Neuron (in vitro differentiated cells): ENCODE results near the gene SMPX.
"Not testable (repeated sequence)": the region's sequence is repeated elsewhere in the genome, so short reads cannot be mapped to it uniquely, and the experiment has no call there.

Source experiments
- H2AFZ ChIP-seq: one replicate; pipeline ENCODE4 v1.6.1; 2013; ENCODE audit warnings: low read depth, mild to moderate bottlenecking, inconsistent platforms, low read length, moderate library complexity
- H3K27me3 ChIP-seq: one replicate; pipeline ENCODE4 v1.6.1; 2013; ENCODE audit warnings: low read length; ENCODE audit not compliant: insufficient read depth
- H3K36me3 ChIP-seq: one replicate; pipeline ENCODE4 v1.6.1; 2013; ENCODE audit warnings: low read length; ENCODE audit not compliant: insufficient read depth
- H3K4me1 ChIP-seq: one replicate; pipeline ENCODE4 v1.6.1; 2013; ENCODE audit warnings: low read length; ENCODE audit not compliant: insufficient read depth
- H3K4me3 ChIP-seq: 2 replicates; pipeline ENCODE4 v1.5.1; 2013; ENCODE audit warnings: mild to moderate bottlenecking, low read length, moderate library complexity
- H3K9me3 ChIP-seq: one replicate; pipeline ENCODE4 v1.6.1; 2013; ENCODE audit warnings: low read length

SMPX gene

DNA sequence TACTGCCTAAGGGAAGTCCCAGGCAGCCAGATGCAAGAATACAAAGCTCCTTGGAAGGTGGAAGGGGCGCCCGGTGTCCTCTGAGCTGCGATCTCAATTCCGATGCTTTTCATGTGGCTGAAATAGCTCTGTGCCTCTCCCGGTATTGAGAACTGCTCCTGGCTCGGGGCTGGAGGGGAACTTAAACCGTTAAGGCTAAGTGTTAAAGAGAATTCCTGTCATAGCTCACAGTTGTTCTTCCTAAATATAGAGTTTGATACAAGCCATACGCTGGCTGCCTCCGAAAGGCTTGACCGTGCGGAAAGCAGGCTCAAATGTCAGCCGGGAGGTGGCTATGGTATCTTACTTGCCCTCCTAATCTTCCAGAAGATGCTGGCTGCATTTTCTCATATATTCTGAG lies at the start of gene SMPX:
SMPX (minus strand) TSS at position 157 of the 400 bp plus-strand sequence. CDS start 3,826 bp downstream, outside the sequence.
- Histone ChIP-seq H3K4me1 (peaks cover 17% of the 10 kb centered on the region), H3K27me3 (no peaks in the 10 kb centered on the region), H3K4me3 (no peak within 1 kb of the TSS), H2AFZ (no peak within 1 kb of the TSS), H3K9me3 (no peaks in the 10 kb centered on the region), H3K36me3 (no peaks in the 10 kb centered on the region)

DNA sequence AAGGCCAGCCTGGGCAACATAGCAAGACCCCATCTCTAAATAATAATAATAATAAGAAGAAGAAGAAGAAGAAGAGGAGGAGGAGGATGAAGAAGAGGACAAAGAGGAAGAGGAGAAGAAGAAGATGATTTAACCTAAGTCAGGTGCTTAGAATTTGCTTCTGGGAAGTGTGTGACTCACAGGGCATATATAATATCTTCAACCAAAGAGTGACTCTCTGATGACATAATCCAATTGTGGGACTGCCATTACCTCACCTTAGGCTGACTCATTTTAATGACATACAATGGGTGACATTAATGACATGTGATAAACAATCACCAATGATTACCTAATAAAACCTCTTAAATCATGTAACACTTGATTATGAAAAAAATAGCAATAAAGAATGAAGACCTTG lies 48.8 kb upstream of the SMPX start:
- H3K4me3 ChIP-seq, result no peak overlapping the region
- H3K4me1 ChIP-seq, result no peaks in the 10 kb centered on the region
- no peaks in the 10 kb centered on the region for H3K27me3 ChIP-seq
- no peak overlapping the region for H2AFZ ChIP-seq
- no peaks in the 10 kb centered on the region for H3K9me3 ChIP-seq
- no peaks in the 10 kb centered on the region for H3K36me3 ChIP-seq

GRCh38 chrX:21802839-21803238 lies 44.9 kb upstream of the SMPX start:
- Histone ChIP-seq H3K4me1 (no peaks in the 10 kb centered on the region), H2AFZ (no peak overlapping the region), H3K27me3 (no peaks in the 10 kb centered on the region), H3K4me3 (no peak overlapping the region), H3K36me3 (no peaks in the 10 kb centered on the region), H3K9me3 (no peaks in the 10 kb centered on the region)

DNA sequence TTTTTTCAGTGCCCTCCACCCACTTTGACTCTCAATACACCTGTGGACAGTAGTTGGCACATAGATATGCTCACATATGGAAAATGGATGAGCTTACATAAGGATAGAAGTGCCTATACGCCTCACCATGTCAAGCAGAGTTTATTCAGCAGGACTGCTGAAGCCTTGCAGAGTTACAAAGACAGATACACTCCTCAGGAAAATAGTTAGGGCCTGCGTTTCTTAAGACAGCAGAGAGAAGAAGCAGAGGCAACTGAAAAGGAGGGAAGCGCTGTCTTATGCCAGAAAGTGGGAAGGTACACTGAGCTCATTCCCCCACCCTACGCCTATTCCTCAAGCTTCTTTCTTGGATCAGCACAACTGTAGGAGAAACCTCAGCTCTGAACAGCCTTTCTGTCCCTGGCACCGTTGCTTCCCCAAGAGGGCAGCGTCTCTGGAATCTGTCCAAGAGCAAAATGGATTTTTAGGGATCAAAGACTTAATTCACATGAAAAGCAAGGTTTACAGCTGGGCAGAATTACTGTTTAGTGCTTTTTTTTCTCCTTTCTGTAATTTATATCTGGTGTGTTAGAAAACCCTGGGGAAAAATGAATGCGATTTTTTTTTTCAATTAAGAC lies 44.2 kb upstream of the SMPX start:
- Histone ChIP-seq H2AFZ (peak overlapping the region; percentile 17), H3K9me3 (no peaks in the 10 kb centered on the region), H3K27me3 (no peaks in the 10 kb centered on the region), H3K4me1 (no peaks in the 10 kb centered on the region), H3K4me3 (no peak overlapping the region), H3K36me3 (no peaks in the 10 kb centered on the region)

- Histone ChIP-seq H3K27me3 (no peaks in the 10 kb centered on the region), H3K36me3 (no peaks in the 10 kb centered on the region), H3K4me3 (no peak overlapping the region), H2AFZ (no peak overlapping the region), H3K4me1 (no peaks in the 10 kb centered on the region), H3K9me3 (no peaks in the 10 kb centered on the region)
These were observed 42.4 kb upstream of the SMPX start for GRCh38 chrX:21800344-21800770.

DNA sequence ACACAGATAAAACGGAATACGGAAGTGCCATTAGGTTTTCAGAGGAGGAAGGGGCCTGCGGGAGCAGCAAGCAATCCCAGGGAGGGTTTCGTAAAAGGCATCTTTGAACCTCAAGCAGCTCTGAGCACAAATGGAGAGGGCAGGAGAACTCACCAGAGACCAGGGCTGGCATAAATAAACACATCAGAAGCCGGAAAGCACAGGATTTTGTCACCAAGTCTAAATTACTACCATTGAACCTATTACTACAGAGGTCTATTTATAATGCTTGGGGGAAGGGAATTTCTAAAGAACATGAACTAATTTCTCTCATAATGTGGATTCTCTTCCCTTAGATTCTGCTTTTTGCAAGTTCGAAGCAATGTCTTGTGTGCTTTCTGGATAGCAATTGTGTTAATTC lies 41.9 kb upstream of the SMPX start:
- Histone ChIP-seq H2AFZ (no peak overlapping the region), H3K4me3 (no peak overlapping the region), H3K4me1 (no peaks in the 10 kb centered on the region), H3K9me3 (no peaks in the 10 kb centered on the region), H3K36me3 (no peaks in the 10 kb centered on the region), H3K27me3 (no peaks in the 10 kb centered on the region)

DNA sequence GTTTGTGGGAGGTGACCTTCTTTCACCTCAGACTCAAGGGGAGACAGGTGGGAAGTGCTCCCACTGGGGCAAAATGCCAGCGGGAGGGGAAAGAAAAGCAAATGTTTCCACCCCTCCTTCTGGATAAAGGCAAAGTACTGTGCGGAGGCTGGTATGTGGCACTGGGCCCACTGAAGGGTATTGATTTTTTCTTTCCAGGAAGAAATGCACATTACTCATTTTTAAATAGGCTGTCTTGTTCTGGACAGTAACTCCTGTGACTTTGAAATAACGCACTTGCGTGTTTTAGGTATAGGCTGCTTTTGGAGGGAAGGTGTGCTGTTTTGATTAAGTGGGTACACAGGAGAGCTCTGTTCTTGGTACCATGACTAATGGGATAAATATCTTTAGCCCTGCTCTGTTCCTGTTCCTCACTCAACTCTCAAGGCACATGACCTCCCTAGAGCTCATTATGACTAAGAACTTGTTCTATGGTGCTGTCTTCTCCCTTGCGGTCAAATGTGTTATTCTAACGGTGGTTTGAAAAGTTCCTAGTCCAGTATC lies 40.8 kb upstream of the SMPX start:
- H3K4me3 ChIP-seq, result no peak overlapping the region
- no peaks in the 10 kb centered on the region for H3K36me3 ChIP-seq
- H3K27me3 ChIP-seq, result no peaks in the 10 kb centered on the region
- no peak overlapping the region for H2AFZ ChIP-seq
- no peaks in the 10 kb centered on the region for H3K4me1 ChIP-seq
- no peaks in the 10 kb centered on the region for H3K9me3 ChIP-seq

DNA sequence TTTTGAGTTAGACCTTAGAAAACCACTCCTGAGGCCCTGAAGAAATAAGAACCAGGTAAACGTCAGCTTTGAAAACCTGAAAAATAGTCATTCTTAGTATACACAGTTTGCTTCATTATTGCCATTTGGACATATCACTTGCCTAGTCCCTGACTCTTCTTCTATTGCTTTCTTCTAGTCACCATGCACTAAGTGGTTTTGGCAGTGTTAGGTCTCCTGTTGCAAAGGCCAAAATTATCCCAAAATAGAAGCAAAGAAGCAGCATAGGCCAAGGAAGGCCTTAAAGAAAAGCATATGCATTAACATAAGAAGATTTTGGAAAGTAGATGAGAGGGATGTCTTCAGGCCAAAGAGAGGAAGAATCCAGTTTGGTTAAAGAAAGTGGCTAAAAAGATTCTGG lies 24.1 kb upstream of the SMPX start:
- Histone ChIP-seq H3K36me3 (no peaks in the 10 kb centered on the region), H2AFZ (no peak overlapping the region), H3K4me3 (no peak overlapping the region), H3K27me3 (no peaks in the 10 kb centered on the region), H3K4me1 (peaks cover 4% of the 10 kb centered on the region), H3K9me3 (no peaks in the 10 kb centered on the region)

DNA sequence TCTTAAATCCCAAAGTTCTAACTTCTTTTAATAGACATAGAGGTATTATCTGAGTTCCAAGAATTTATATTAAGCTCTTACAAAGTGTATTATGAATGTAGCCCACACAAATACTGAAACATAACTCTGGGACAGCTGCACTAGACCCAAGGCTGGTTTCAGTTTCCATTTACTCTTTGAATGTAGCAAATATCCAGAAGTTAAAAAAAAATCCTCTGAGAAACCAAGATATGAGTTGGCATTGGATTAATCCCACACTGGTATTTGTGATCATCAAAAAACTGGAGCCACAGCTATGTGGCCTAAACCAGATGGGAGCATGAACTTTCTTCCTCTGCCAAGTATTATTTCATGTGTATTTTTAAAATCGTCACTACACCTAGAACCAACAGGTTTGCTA lies 23.6 kb upstream of the SMPX start:
- Histone ChIP-seq H3K4me1 (peaks cover 4% of the 10 kb centered on the region), H3K4me3 (no peak overlapping the region), H3K27me3 (no peaks in the 10 kb centered on the region), H3K36me3 (no peaks in the 10 kb centered on the region), H2AFZ (no peak overlapping the region), H3K9me3 (no peaks in the 10 kb centered on the region)

DNA sequence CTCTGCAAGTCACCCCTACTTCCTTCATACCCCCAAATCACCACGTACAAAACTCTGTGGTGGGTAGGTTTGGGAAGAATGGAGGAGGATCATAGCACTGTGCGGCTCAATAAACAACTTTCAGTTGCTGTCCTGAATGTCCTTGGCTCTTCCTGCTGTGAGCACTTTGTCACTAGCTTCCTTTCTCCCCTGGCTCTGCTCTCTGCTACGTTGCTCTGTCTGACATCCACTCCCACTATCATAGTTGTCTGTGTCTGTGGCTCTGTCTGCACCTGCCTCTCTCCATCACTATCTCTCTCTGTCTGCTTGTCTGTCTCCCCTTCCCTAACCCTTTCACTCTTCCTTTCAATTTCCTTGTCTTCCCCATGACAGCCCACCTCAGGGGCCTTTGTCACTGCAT lies 21.2 kb upstream of the SMPX start:
- Histone ChIP-seq H2AFZ (peak overlapping the region; percentile 31), H3K36me3 (no peaks in the 10 kb centered on the region), H3K4me3 (no peak overlapping the region), H3K4me1 (peaks cover 2% of the 10 kb centered on the region), H3K27me3 (no peaks in the 10 kb centered on the region), H3K9me3 (no peaks in the 10 kb centered on the region)

DNA sequence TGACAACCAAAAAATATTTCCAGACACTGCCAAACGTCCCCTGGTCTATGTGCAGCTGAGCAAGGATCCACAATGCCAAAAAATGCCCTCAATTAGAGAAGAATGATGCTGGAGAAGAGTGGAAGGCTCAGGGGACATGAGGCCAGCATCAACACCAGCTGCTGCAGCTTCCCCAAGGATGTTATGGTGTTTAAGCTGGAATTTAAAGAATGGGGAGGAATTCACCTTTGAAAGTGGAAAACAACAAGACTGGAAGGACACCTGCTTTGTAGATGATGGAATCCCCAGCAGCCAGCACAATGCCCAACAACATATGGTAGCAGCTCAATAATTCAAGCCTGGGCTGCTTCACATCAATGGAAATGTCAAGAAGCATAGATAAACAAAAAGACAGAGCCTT lies 20.3 kb upstream of the SMPX start:
- H3K27me3 ChIP-seq, result no peaks in the 10 kb centered on the region
- no peaks in the 10 kb centered on the region for H3K4me1 ChIP-seq
- H3K36me3 ChIP-seq, result no peaks in the 10 kb centered on the region
- no peak overlapping the region for H3K4me3 ChIP-seq
- no peaks in the 10 kb centered on the region for H3K9me3 ChIP-seq
- H2AFZ ChIP-seq, result no peak overlapping the region

- not testable (repeated sequence) for H2AFZ ChIP-seq, H3K4me3 ChIP-seq, H3K9me3 ChIP-seq, H3K4me1 ChIP-seq, H3K36me3 ChIP-seq, H3K27me3 ChIP-seq
These were observed 17.2 kb upstream of the SMPX start for GRCh38 chrX:21775128-21775527.

DNA sequence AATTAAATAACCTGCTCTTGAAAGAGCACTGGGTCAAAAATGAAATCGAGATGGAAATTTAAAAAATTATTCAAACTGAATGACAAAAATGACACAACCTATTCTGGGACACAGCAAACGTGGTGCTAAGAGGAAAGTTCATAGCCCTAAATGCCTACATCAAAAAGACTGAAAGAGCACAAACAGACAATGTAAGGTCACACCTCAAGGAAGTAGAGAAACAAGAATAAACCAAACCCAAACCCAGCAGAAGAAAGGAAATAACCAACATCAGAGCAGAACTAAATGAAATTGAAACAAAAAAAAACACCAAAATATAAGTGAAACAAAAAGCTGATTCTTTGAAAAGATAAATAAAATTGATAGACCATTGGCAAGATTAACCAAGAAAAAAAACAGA lies 15.1 kb upstream of the SMPX start:
- not testable (repeated sequence) for H3K9me3 ChIP-seq, H2AFZ ChIP-seq, H3K4me1 ChIP-seq, H3K27me3 ChIP-seq, H3K36me3 ChIP-seq, H3K4me3 ChIP-seq
